ENCODE measurements around the gene SIMC1.
"Not testable (repeated sequence)": the region's sequence is repeated elsewhere in the genome, so short reads cannot be mapped to it uniquely, and the experiment has no call there.

DNA sequence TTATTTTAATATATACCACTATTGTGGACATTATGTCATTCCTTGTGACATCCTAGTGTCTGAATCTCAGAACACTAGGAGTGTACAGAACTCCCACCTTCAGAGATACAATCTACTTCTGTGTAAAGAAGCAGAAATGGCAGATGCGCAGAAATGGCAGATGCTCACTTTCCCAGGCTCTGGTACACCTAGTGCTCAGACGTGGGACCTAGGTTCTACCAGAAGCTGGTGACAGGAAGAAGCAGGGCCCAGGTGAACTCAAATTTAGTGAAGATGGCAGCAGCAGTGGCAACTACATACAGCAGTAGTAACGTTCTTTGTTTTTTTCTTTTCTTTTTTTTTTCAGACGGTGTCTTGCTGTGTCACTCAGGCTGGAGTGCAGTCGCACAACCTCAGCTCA is 22.5 kb downstream of the SIMC1 start:
- TF ChIP-seq, protein P1, sequence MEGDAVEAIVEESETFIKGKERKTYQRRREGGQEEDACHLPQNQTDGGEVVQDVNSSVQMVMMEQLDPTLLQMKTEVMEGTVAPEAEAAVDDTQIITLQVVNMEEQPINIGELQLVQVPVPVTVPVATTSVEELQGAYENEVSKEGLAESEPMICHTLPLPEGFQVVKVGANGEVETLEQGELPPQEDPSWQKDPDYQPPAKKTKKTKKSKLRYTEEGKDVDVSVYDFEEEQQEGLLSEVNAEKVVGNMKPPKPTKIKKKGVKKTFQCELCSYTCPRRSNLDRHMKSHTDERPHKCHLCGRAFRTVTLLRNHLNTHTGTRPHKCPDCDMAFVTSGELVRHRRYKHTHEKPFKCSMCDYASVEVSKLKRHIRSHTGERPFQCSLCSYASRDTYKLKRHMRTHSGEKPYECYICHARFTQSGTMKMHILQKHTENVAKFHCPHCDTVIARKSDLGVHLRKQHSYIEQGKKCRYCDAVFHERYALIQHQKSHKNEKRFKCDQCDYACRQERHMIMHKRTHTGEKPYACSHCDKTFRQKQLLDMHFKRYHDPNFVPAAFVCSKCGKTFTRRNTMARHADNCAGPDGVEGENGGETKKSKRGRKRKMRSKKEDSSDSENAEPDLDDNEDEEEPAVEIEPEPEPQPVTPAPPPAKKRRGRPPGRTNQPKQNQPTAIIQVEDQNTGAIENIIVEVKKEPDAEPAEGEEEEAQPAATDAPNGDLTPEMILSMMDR (conservative IDR thresholded peaks at IDR 0.05; ENCODE audit: low read depth, low read length): not testable (repeated sequence)
- not testable (repeated sequence) for TF ChIP-seq MAFK (IDR thresholded peaks at IDR 0.05; ENCODE audit: low read depth, low read length); POLR2A (IDR thresholded peaks at IDR 0.05; ENCODE audit: low read depth, low read length); RFX5 (IDR thresholded peaks at IDR 0.05; ENCODE audit: low read depth, low read length); RAD21 (IDR thresholded peaks at IDR 0.05; ENCODE audit: low read length); SMC3 (IDR thresholded peaks at IDR 0.05; ENCODE audit: low read depth, low read length); RCOR1 (IDR thresholded peaks at IDR 0.05; ENCODE audit: insufficient replicate concordance, low read length); MXI1 (IDR thresholded peaks at IDR 0.05; ENCODE audit: borderline replicate concordance, low read depth, low read length); NFE2L2 (IDR thresholded peaks at IDR 0.05; ENCODE audit: low read depth, low read length)
- TF ChIP-seq, protein P2, sequence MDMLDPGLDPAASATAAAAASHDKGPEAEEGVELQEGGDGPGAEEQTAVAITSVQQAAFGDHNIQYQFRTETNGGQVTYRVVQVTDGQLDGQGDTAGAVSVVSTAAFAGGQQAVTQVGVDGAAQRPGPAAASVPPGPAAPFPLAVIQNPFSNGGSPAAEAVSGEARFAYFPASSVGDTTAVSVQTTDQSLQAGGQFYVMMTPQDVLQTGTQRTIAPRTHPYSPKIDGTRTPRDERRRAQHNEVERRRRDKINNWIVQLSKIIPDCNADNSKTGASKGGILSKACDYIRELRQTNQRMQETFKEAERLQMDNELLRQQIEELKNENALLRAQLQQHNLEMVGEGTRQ (IDR thresholded peaks at IDR 0.05; ENCODE audit: low read depth, low read length): not testable (repeated sequence)

All from IMR-90 (cell line).